ENCODE data around the gene DPYSL3.
A peak's percentile ranks its signal among the peaks of the same experiment; 100 is the strongest.

The DPYSL3 gene

DNA sequence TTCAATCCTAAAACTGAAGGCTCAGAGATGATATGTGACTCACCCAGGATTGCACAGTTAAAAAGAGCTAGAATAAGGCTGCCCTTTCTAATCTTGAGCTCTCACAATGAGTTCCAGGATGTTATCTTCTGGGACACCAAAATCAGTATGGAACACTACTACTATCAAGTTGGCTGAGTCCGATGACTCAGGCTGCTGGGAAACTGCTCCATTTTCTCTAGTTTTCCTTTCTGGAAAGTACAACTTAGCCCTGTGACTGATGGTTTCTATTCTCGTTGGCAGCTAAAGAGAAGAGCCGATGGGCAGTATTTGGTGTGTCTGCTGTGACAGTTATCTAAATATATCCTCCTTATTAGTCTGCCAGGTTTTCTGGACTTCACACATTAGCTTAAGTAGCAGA lies 37.9 kb upstream of the DPYSL3 start:
- Histone ChIP-seq H3K4me2 (ENCODE audit: low read length) (no peak overlapping the region), H3K4ac (ENCODE audit: low read depth, low read length) (no peak overlapping the region), H3K18ac (ENCODE audit: low read length) (no peak overlapping the region), H2AFZ (ENCODE audit: insufficient read depth, low read length, poor library complexity) (no peak overlapping the region), H3K23ac (ENCODE audit: low read length) (no peak overlapping the region), H3K36me3 (ENCODE audit: control insufficient read depth in 1 of 2, insufficient read depth in 2 of 2, low read length in 2 of 2) (no peaks in the 10 kb centered on the region), H3K27me3 (ENCODE audit: insufficient read depth, low read length) (no peaks in the 10 kb centered on the region), H3K79me1 (ENCODE audit: low read length) (peaks cover 3% of the 10 kb centered on the region), H3K14ac (ENCODE audit: low read length) (no peak overlapping the region), H2BK120ac (ENCODE audit: insufficient read depth, low read length, poor library complexity) (no peak overlapping the region), H3K79me2 (ENCODE audit: control insufficient read depth, insufficient read depth, low read length, poor library complexity) (no peaks in the 10 kb centered on the region), H4K91ac (ENCODE audit: low read depth, low read length) (no peak overlapping the region), H3K9ac (ENCODE audit: low read length) (no peak overlapping the region), H3K4me1 (ENCODE audit: control insufficient read depth in 1 of 2, insufficient read depth in 2 of 2, low read length in 2 of 2) (peaks cover 2% of the 10 kb centered on the region in 2 experiments), H3K9me3 (ENCODE audit: insufficient read depth, low read depth, low read length) (no peaks in the 10 kb centered on the region), H4K12ac (ENCODE audit: low read depth, low read length) (no peak overlapping the region), H2AK5ac (ENCODE audit: low read length) (no peak overlapping the region), H2BK5ac (ENCODE audit: low read depth, low read length, poor library complexity) (no peak overlapping the region), H3K27ac (ENCODE audit: low read depth, low read length) (no peak overlapping the region), H3K4me3 (ENCODE audit: low read depth, low read length) (no peak overlapping the region), H2BK12ac (ENCODE audit: low read length) (no peak overlapping the region), H4K8ac (ENCODE audit: low read depth, low read length) (no peak overlapping the region)
- no CpG with 5 or more reads among the region's 3 CpGs for WGBS (ENCODE audit: extremely low coverage, insufficient coverage, insufficient read length)
- DNase-seq = no peak

DNA sequence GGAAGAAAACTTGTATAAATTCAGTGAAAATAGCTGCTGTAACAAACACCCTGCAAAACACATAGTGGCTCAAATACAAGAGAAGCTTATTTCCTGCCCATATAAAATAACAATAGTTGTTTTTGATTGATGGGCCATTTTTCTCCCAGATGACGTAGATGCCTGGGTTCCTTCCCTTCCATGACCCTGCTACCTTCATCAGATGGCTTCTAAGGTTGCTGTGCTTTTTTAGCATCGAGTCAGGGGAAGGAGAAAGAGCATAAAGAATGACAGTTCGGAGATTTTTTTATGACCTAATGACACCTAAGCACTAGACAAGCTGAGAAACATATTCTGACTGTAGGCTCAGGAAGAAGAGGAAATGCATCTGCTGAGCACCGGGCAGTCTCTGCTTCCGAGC lies 34.7 kb upstream of the DPYSL3 start:
- no peaks in the 10 kb centered on the region for H3K79me2 ChIP-seq (ENCODE audit: control insufficient read depth, insufficient read depth, low read length, poor library complexity)
- H2AFZ ChIP-seq (ENCODE audit: insufficient read depth, low read length, poor library complexity) = no peak overlapping the region
- WGBS (ENCODE audit: extremely low coverage, insufficient coverage, insufficient read length) = no CpG with 5 or more reads among the region's 5 CpGs
- H2BK120ac ChIP-seq (ENCODE audit: insufficient read depth, low read length, poor library complexity) = no peak overlapping the region
- H3K18ac ChIP-seq (ENCODE audit: low read length) = no peak overlapping the region
- no peak overlapping the region for H4K12ac ChIP-seq (ENCODE audit: low read depth, low read length)
- no peaks in the 10 kb centered on the region for H3K9me3 ChIP-seq (ENCODE audit: insufficient read depth, low read depth, low read length)
- no peaks in the 10 kb centered on the region for H3K79me1 ChIP-seq (ENCODE audit: low read length)
- H4K8ac ChIP-seq (ENCODE audit: low read depth, low read length) = no peak overlapping the region
- H3K4me3 ChIP-seq (ENCODE audit: low read depth, low read length) = no peak overlapping the region
- no peaks in the 10 kb centered on the region for H3K36me3 ChIP-seq (ENCODE audit: control insufficient read depth in 1 of 2, insufficient read depth in 2 of 2, low read length in 2 of 2)
- no peak overlapping the region for H3K14ac ChIP-seq (ENCODE audit: low read length)
- no peaks in the 10 kb centered on the region for H3K4me1 ChIP-seq (ENCODE audit: control insufficient read depth in 1 of 2, insufficient read depth in 2 of 2, low read length in 2 of 2)
- no peak for DNase-seq
- no peak overlapping the region for H2BK12ac ChIP-seq (ENCODE audit: low read length)
- H4K91ac ChIP-seq (ENCODE audit: low read depth, low read length) = no peak overlapping the region
- H3K23ac ChIP-seq (ENCODE audit: low read length) = no peak overlapping the region
- H3K9ac ChIP-seq (ENCODE audit: low read length) = no peak overlapping the region
- no peak overlapping the region for H2AK5ac ChIP-seq (ENCODE audit: low read length)
- no peak overlapping the region for H3K27ac ChIP-seq (ENCODE audit: low read depth, low read length)
- no peaks in the 10 kb centered on the region for H3K27me3 ChIP-seq (ENCODE audit: insufficient read depth, low read length)
- H3K4me2 ChIP-seq (ENCODE audit: low read length) = no peak overlapping the region
- H3K4ac ChIP-seq (ENCODE audit: low read depth, low read length) = no peak overlapping the region
- H2BK5ac ChIP-seq (ENCODE audit: low read depth, low read length, poor library complexity) = no peak overlapping the region

DNA sequence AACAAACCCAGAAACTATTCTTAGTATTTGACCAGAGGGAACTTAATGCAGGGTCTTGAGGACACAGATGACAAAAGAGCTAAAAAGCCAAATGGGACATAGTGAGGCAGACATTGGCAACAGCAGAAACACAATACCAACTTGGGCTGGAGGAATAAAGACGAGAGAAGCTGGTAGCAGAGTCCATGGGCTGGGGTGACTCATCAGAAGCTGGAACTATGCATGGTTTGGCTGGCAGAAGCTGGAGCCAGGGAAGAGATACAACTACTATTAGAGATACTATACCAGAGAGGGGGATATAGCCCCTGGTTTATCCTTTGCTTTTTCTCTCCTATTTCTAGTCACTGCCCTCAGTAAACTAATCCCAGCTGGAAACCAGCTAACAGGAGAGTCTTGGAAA lies 29.2 kb upstream of the DPYSL3 start:
- Histone ChIP-seq H3K4ac (ENCODE audit: low read depth, low read length) (no peak overlapping the region), H4K8ac (ENCODE audit: low read depth, low read length) (no peak overlapping the region), H3K14ac (ENCODE audit: low read length) (no peak overlapping the region), H2BK120ac (ENCODE audit: insufficient read depth, low read length, poor library complexity) (no peak overlapping the region), H3K27ac (ENCODE audit: low read depth, low read length) (no peak overlapping the region), H3K79me2 (ENCODE audit: control insufficient read depth, insufficient read depth, low read length, poor library complexity) (no peaks in the 10 kb centered on the region), H3K79me1 (ENCODE audit: low read length) (no peaks in the 10 kb centered on the region), H3K4me1 (ENCODE audit: control insufficient read depth in 1 of 2, insufficient read depth in 2 of 2, low read length in 2 of 2) (peaks cover 0 to 2% of the 10 kb centered on the region in 2 experiments), H3K18ac (ENCODE audit: low read length) (no peak overlapping the region), H4K91ac (ENCODE audit: low read depth, low read length) (no peak overlapping the region), H2BK12ac (ENCODE audit: low read length) (no peak overlapping the region), H3K9me3 (ENCODE audit: insufficient read depth, low read depth, low read length) (no peaks in the 10 kb centered on the region), H4K12ac (ENCODE audit: low read depth, low read length) (no peak overlapping the region), H2BK5ac (ENCODE audit: low read depth, low read length, poor library complexity) (no peak overlapping the region), H2AK5ac (ENCODE audit: low read length) (no peak overlapping the region), H3K23ac (ENCODE audit: low read length) (no peak overlapping the region), H3K27me3 (ENCODE audit: insufficient read depth, low read length) (no peaks in the 10 kb centered on the region), H3K36me3 (ENCODE audit: control insufficient read depth in 1 of 2, insufficient read depth in 2 of 2, low read length in 2 of 2) (no peaks in the 10 kb centered on the region), H2AFZ (ENCODE audit: insufficient read depth, low read length, poor library complexity) (no peak overlapping the region), H3K4me2 (ENCODE audit: low read length) (no peak overlapping the region), H3K9ac (ENCODE audit: low read length) (no peak overlapping the region), H3K4me3 (ENCODE audit: low read depth, low read length) (no peak overlapping the region)
- WGBS (ENCODE audit: extremely low coverage, insufficient coverage, insufficient read length) = no CpG with 5 or more reads among the region's 1 CpG
- peak in 1 of 2 donors; percentile 24 for DNase-seq

DNA sequence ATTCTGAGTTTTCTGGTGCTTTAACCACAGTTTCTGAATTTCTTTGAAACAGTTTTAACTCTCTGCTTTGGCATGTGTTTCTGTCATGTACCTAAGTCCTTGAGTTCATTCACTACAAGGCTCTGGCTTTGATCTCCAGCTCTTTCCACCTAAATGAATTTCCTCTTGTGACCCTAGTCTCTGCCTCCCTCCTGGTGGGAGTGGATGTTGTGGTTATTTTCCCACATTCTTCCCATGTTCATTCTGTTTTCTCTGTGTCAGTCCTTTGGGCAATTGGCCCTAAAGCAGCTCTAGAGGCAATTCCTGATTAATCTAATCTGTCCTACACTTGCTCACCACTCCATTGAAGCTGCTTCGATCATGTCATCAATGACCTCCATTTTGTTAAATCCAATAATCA lies 28.4 kb upstream of the DPYSL3 start:
- no peaks in the 10 kb centered on the region for H3K27me3 ChIP-seq (ENCODE audit: insufficient read depth, low read length)
- H3K9ac ChIP-seq (ENCODE audit: low read length) = no peak overlapping the region
- H4K8ac ChIP-seq (ENCODE audit: low read depth, low read length) = no peak overlapping the region
- H3K79me2 ChIP-seq (ENCODE audit: control insufficient read depth, insufficient read depth, low read length, poor library complexity) = no peaks in the 10 kb centered on the region
- H3K79me1 ChIP-seq (ENCODE audit: low read length) = no peaks in the 10 kb centered on the region
- DNase-seq = no peak
- no peak overlapping the region for H3K4me2 ChIP-seq (ENCODE audit: low read length)
- no peak overlapping the region for H2BK120ac ChIP-seq (ENCODE audit: insufficient read depth, low read length, poor library complexity)
- H3K27ac ChIP-seq (ENCODE audit: low read depth, low read length) = no peak overlapping the region
- H3K4me3 ChIP-seq (ENCODE audit: low read depth, low read length) = no peak overlapping the region
- no peak overlapping the region for H2BK5ac ChIP-seq (ENCODE audit: low read depth, low read length, poor library complexity)
- H4K12ac ChIP-seq (ENCODE audit: low read depth, low read length) = no peak overlapping the region
- H3K9me3 ChIP-seq (ENCODE audit: insufficient read depth, low read depth, low read length) = no peaks in the 10 kb centered on the region
- no peak overlapping the region for H3K14ac ChIP-seq (ENCODE audit: low read length)
- H3K4me1 ChIP-seq (ENCODE audit: control insufficient read depth in 1 of 2, insufficient read depth in 2 of 2, low read length in 2 of 2) = peaks cover 0 to 2% of the 10 kb centered on the region in 2 experiments
- no CpG with 5 or more reads among the region's 1 CpG for WGBS (ENCODE audit: extremely low coverage, insufficient coverage, insufficient read length)
- H2AK5ac ChIP-seq (ENCODE audit: low read length) = no peak overlapping the region
- H4K91ac ChIP-seq (ENCODE audit: low read depth, low read length) = no peak overlapping the region
- no peak overlapping the region for H2BK12ac ChIP-seq (ENCODE audit: low read length)
- H3K36me3 ChIP-seq (ENCODE audit: control insufficient read depth in 1 of 2, insufficient read depth in 2 of 2, low read length in 2 of 2) = no peaks in the 10 kb centered on the region
- H2AFZ ChIP-seq (ENCODE audit: insufficient read depth, low read length, poor library complexity) = no peak overlapping the region
- H3K23ac ChIP-seq (ENCODE audit: low read length) = no peak overlapping the region
- H3K4ac ChIP-seq (ENCODE audit: low read depth, low read length) = no peak overlapping the region
- H3K18ac ChIP-seq (ENCODE audit: low read length) = no peak overlapping the region

Data from trophoblast cell (in vitro differentiated cells and primary cell).